ENCODE results near the gene DHRS7.
A peak's percentile ranks its signal among the peaks of the same experiment; 100 is the strongest.

Gene DHRS7

DNA sequence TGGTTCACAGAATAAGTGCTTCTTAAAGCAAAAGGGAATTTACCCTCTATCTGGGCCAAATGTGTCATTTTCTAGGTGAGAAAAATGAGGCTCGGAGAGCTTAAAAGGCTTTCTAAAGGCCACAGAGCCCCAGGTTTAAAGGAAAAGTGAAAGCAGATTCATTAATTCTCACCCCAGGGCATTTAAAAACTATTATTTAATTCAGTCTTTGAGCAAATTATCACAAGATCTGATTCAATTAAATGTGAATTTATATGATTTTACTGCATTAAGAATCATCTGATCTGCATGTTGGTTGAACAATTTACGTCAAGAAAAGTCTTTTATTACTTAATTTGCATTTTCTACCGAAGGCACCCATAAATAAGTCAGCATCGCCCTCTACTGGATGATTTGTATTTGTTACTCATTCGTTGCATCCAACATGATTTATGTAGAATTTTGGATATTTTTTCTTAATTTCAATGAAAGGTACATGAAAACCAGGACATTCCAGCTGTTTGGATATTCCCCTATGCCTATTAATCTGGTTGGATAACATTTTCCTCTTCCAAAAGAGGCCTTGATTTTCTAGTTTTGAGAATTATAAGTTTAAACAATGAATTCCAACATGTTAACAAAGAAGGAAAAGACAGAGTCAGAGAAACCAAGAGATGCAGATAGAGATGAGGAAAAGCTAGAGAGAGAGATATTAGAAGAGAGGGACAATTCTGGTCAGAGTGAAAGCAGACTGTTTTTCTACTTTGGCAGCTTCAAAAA lies 19.1 kb upstream of the DHRS7 start:
- DNase-seq: peak; percentile 62

DNA sequence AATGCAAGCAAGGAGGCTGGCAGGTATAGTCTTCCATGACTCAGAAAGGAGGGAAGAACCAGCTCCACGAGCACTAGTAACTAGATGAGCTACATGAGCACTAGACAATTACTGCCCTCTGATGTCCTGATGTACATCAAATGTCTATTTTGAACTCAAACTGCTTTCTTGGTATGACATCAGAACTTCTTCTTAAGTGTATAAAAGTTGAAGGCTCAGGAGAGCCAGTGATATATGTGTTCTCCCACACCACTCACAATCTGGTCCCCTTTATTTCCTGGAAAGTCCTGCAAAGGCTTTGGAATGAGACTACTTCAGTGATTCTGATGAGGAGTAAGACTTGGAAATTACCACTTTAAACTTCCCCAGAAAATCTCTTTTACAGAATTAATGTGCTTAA lies 18.5 kb upstream of the DHRS7 start:
- DNase-seq: peak; percentile 21

DNA sequence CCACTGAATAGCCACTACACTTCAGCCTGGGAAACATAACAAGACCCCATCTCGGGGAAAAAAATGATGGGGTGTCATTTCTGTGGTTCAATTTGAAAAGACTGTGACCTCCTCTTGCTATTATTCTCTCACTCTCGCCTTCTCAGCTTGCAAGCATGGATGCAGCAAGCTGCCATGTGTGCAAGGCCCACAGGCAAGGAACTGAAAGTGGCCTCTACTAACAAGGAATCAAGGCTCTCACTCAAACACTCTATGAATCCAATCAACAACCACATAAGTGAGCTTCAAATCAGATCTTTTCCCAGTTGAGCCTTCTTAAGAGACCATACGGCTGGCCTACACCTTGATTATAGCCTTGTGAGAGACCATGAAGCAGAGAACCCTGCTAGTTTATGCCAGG lies 17.9 kb upstream of the DHRS7 start:
- DNase-seq: no peak

DNA sequence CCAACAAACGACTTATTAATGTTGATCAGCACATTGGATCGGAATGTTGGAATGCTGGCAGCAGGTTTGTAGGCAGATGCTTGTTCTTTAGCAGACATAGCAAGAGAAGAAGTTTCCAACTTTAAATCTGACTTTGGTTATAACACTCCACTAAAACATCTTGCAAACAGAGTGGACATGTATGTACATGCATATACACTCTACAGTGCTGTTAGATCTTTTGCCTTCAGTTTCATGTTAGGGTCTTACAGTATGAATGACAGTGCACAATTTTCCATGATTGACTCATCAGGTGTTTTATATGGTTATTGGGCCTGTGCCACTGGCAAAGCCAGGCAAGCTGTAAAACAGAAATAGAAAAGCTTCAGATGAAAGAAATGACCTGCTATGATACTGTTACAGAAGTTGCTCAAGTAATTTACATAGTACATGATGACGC lies 14.3 kb upstream of the DHRS7 start:
- DNase-seq: peak; percentile 49

DNA sequence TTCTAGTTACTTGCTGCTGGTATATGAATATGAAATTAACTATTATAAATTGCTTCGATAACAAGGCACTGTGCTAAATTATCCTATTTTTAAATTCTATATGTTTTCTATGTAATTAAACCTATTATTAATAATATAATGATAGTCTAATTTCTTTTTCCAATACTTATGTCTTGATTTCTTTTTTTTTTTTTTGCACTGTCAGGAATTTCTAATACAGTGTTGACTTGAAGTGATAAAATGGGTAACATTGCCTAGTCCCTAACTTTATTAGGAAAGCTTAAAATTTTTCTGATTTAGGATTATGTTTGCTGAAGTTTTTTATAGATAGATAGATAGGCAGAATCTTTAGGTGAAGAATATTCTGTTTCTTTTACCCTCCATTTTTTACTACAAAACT lies 13.6 kb upstream of the DHRS7 start:
- DNase-seq: no peak

DNA sequence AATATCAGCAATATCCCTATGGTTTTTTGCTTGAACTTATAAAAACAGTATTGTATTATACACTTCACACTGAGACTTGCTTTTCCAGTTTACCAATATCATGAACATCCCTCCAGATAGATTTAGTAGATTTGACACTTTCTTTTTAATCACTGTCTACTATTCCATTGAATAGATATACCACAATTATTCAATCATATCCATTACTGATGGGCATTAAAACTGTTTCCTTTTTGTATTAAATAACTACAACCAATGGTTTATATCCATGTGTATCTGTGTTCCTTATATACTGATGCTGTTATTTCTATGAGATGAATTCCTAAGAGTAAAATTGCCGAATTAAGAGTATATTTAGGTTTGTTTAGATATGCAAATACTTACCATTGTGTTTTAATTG lies 13.0 kb upstream of the DHRS7 start:
- no peak for DNase-seq

DNA sequence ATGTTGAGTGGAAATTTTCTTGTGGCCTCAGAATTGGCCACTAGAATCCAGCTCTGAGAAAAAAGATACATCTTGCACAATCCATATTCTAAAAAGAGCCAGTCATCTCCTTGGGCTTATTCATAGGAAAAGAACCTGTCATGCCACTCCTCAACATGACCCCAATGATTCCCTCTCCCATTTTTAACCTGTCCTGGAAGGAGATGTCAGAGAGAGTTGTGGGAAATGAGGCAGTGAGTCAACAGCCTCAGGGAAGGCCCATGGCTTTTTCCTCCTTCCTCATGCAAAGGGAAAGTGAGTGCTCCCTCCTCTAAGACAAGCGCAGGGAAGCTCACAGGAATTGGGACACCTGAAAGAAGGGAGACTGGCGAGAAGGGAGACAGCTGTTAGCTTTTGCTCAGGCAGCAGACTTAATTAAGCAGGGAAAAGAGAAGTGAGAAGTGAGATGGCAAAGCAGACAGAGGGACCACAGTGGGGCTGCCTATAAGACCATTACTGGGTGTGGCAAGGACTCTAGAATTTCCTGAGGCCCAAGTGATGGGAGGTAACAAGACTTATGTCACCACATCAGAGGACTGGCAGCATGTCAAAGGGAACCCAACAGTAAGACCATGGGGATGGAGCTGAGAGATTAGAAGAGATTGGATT lies 10.2 kb upstream of the DHRS7 start:
- no peak for DNase-seq

DNA sequence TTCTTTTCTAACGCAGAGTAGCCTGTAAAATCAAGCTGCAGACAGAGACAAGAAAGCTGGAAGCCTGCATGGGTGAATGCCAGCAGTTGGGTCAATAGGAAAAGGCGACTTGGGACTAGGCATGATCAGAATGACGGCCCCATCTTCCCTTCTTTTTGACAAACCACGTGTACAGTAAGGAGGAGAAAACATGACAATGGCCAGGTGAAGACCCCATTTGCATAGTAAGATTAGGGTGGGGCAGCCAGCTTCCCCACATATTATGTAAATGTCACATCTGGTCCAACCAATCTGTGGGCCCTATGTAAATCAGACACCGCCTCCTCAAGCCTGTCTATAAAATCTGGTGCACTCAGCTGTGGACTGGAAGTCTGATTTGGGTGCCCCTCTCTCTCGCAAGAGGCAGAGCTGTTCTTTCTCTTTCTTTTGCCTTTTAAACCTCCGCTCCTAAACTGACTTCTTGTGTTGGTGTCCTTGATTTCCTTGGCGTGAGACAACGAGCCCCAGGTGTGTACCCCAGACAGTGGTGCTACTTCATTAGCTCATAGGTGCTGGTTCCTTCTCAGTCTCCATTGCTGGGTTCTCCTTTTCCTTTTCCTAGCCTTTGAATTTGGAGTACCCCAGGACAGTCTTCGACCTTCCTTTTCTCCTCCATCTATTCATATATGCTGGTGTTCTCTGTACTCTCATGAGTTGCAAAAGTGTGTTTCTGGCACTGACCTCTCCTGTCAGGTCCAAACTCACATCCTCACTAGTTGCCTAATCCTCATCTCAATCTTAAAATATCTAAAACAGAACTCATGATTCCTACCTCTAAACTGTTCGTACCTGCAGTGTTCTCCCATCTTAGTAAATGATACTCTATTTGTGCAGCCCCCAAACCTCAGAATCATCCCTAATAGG lies 9.4 kb upstream of the DHRS7 start:
- DNase-seq: no peak

DNA sequence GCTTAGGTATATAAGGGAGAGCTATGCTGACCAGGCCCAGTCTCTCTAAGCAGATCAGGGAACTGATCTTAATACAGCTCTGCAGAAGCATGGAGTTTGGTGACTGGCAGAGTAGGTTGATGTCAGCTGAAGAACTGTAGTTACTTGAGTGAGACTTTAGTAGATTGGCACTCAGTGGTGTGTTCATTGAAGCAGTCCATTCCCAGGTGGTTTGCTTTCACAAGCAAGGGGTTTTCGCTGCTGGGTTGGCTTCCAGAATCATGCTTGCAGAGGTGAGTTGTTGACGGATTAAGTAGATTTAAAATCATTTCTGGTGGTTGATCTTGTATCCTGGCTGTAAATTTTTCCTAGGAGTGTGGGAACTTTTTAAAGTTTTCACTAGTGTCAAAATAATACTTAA lies 6.5 kb upstream of the DHRS7 start:
- no peak for DNase-seq

DNA sequence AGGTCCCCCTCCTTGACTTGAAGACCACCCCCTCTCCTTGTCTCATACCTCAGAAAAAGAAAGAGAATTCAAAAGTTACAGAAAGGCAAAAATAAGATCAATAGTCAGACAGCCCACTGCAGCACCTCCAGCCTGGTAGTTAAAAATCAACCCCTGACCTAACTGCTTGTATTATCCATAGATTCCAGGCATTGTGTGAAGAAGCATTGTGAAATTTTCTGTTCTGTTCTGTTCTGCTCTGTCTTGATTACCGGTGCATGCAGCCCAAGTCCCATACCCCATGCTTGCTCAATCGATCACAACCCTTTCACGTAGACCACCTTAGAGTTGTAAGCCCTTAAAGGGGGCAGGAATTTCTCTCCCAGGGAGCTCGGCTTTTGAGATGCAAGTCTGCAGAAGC lies 5.8 kb upstream of the DHRS7 start:
- no peak for DNase-seq

DNA sequence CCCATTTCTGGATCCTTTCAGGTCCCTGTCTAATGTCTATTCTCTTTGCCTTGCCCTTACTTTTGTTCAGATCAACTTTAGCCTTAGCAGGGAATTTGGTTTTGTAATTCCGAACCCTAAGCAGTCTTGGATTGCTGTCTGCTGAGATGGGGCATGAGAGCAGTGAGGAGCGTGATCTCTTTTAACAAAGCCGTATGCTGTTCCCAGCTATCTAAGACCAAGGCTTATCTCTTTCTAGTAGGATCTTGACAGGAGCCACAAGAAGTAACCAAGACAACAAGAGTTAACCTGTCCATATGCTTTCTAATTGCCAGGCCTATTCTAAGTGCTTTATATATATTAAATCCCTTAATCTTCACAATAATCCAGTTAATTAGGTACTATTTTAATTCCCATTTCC lies 4.5 kb upstream of the DHRS7 start:
- DNase-seq: no peak

DNA sequence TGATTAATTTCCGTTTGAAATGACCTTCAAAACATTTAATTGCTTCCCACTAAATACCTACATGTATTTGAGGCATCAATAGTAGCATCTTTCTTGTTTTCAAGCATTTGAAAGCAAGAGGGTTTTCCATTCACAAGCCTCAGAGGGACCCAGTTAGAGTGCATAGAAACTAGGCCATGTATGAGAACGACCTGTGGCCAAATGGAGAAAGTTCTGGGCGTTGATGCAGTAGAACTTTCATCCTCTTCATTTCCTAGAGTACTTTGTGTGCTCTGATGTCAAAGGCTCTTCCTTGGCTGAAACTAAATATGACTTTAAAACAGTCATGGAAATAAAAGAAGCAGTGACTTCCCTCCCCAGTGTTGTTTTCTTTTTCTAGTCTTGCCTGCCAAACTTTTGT lies 944 bp upstream of the DHRS7 start:
- DNase-seq: no peak

DNA sequence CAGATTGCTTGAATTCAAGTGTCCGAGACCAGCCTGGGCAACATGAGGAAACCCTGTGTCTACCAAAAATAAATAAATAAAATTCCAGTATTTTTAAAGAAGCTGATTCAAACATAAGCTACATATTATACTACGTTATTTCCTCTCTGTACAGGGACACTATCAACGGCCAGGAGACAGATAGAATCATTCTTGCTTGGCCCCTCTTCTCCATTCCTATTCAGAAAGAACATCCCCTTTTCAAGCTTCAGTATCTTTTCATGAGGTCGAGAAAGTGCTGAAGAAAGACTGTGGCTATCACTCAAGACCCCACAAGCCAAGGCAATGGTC lies 314 bp upstream of the DHRS7 start:
- no peak for DNase-seq

DNA sequence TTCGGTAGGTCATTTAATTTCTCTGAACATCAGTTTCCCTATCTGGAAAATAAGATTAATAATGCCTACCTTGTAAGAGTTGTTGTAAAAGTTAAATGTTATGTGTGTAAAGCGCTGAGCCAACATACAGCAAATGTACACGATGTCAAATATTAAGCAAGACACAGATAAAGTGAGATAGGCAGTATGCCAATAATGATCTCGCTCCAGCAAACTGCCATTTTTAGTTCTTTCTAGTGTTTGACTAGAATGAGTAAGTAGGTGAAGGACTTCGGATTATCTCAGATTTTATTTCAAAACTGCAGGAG lies 840 bp downstream of the DHRS7 start:
- no peak for DNase-seq

DNA sequence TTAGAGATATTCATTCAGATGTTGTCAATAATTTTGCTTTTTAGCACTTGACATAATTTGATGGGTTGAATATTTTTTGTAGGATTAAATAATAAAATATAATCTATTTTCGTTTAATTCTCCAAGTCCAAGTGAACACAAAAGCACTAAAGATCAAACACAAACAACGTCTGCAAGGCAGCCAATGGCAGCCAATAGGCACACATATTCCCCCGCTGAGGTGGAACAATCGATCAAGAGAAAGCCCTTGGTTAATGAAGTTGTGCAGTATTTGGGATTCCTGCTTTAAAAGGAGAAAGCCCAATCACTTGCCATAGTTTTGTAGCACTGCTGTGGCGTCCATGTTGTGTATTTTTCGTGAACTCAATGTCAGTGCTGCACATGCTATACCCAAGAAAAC lies 1.5 kb downstream of the DHRS7 start:
- DNase-seq: no peak

DNA sequence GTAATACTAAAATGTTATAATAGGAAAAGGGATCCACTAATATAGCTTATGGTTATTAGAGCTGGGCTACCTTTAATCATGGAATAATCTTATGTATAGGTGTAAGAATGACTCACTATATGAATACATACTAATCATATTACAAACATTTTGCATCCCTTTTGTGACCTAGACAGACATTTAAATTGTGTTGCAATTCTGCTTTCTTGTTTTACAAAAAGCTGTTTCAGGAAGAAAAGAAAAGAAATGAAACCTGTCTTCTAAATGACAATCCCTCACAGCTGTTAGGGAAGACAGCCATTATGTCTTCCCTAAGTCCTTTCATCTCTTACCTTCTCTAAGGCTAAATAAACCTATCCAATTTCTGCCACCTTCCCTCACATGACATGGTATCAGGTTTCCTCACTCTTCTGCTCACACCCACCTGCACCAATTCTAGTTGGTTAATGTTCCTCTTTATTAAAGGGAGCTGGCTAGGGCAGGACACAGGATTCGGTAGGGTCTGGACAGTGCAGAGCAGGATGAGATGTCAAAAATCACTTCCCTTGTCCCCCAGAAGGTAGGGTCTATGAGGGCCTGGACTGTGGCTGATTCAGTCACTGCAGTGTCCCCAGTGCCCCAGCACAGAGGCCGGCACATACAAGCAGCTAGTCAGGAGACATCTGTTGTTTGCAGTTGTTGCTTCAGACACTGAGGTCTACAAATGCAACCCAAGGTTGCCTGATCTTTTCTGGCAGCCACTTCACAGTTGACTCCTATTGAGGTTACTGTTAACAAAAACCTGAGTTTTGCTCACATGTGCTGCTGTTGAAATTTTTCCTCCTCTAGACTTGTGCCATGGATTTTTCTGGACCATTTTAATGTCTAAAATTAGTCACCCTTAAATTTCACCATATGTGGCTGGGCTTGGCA lies 3.7 kb downstream of the DHRS7 start:
- DNase-seq: no peak

DNA sequence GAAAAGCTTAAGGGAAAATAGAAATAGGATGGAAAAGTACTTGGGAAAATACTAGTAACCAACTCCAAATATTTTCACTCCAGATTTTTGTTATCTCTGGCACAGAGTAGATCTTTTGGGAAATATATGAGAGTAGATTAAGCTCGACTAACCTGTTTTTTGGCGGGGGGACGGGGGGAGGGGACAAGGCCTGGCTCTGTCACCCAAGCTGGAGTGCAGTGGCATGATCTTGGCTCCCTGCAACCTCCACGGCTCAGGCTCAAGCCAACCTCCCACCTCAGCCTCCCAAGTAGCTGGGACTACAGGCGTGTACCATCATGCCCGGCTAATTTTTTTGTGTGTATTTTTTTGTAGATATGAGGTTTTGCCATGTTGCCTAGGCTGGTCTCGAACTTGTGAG lies 4.8 kb downstream of the DHRS7 start:
- DNase-seq: no peak

DNA sequence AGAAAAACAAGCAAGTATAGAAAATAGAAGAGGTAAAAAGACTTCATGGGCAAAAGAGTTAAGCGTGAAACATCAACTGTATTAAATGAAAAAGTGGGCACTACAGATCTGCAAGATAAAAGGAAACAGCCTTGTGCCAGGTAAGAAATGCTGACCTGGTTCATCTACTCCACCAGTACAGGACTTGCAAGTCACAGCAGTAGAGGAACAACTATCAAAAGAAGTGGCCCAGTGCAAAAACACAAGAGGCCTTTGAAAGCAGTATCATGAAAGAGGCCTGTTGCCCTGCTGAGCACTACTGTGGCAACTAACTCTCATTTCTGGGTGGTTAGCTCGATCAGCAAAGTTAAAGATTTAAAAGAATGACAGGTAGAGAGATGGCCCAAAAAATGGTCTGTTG lies 10.5 kb downstream of the DHRS7 start:
- no peak for DNase-seq

DNA sequence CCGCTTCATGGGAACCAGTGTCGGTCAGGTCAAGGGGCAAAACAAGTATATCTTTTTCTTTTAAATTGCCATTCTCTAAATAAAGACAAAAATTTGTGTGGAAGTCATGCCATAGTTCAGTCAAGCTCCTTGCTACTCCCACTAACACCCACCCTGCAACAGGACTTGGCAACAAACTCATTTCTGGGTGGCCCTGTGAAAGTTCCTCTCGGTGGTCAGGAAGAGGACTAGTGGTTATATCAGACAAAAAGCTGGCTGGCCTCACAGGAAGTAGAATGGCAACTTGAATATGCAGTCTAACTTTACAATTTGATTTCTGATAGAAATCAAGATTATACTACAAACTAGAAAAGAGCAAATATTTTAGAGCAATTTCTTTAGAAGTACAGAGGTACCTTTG lies 11.2 kb downstream of the DHRS7 start:
- DNase-seq: no peak

DNA sequence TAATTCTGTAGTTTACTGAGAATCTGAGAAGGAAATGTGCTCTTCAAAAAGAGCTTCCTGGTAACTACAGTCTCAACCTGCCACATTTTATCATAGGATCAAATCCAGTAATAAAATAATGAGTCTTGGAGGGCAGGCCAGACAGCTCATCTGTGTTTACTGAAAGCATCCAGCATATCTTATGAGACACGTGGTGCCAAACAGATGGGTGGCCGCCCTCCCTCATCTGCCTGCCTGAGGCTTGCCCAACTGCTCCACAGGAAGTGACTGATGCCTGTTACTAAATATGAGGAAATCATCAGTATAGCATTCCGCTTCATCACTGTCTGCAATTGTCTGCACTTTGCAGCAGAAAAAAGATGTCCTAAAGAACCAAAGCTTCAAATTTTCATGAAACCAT lies 13.5 kb downstream of the DHRS7 start:
- DNase-seq: peak; percentile 88

DNA sequence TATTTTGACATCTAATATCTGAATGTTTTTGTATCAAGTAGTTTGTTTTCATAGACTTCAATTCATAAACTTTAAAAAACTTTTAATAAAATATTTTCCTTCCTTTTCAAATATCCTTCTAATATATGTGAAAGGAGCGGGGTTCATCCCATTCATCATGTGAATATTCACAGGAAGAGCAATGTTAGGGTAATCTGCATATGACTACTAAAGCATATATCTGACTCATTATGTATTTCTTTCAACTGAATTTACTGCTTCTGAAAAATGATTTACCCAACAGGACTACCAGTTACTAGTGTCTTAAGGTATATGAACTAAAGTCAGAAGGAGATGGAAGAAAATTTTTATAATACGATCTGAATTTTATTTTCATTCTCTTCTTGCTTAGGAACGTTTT lies 30.5 kb downstream of the DHRS7 start:
- DNase-seq: no peak

DNA sequence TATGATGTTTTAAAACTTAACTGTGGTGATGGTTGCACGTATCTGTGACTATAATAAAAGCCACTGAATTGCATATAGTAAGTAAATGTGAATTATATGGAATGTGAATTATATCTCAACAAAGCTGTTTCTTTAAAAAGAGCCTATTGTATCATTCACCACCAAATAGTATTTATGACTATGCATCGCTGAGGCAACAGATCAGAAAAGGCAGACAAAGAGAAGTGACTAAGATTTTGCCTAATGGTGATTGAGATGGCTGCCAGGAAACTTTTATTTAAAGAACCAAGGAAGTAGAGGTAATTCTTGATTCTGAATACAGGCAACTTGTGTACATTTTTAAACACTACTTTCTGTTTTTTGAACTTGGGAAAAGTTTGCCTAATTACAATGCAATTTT lies 31.7 kb downstream of the DHRS7 start:
- peak; percentile 22 for DNase-seq

DNA sequence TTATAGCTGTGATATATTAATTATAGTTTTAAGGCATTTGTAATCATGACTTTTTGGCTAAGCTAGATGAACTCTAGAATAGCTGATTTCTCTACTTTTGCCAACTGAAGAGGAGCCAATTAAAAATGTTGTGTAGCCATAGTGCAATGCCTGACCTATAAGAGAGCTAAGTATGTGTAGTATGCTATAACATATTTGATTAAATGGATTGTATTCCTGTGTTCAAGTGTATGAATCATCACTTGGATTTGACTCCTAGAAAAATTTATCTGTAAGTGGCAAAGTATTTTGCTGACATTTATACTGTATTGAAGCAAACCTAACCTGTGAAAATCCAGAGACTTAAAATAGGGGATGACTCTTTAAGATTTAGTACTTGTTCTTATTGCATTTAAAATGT lies 39.3 kb downstream of the DHRS7 start:
- DNase-seq: peak; percentile 9
